Measurements from ENCODE around the gene SLC7A6OS. TPM values are rescaled to one million over a fixed set of nuclear protein-coding genes. Genes with fewer than 3 reads are reported as not detected.

SLC7A6OS gene
- total RNA-seq, 2 experiments from 2014 or later = 20.6 to 22.2 TPM

GRCh38 chr16:68250951-68251350 lies 59.8 kb downstream of the SLC7A6OS start:
- H3K27ac Mint-ChIP-seq = no peak overlapping the region
- H3K9me3 Mint-ChIP-seq = no peaks in the 10 kb centered on the region
- ChIA-PET CTCF (interaction anchor here (2.1 to 3.8 kb wide), 3 partner anchors 11 to 78 kb away, joined by 5 to 27 read pairs (median 13); partner anchors contain the start of gene SLC7A6), POLR2A (no interaction called here)
- no peaks in the 10 kb centered on the region for H3K27me3 Mint-ChIP-seq
- H3K36me3 Mint-ChIP-seq = peaks cover 16% of the 10 kb centered on the region
- no peak overlapping the region for H3K4me3 Mint-ChIP-seq
- no peak for DNase-seq
- intact Hi-C loops (cut with micrococcal nuclease) = no loop called here
- peaks cover 12% of the 10 kb centered on the region for H3K4me1 Mint-ChIP-seq (ENCODE audit: low read depth)

- Mint-ChIP-seq H3K4me1 (ENCODE audit: low read depth) (peaks cover 21% of the 10 kb centered on the region), H3K27me3 (no peaks in the 10 kb centered on the region), H3K9me3 (no peaks in the 10 kb centered on the region), H3K4me3 (no peak overlapping the region), H3K36me3 (peaks cover 16% of the 10 kb centered on the region), H3K27ac (no peak overlapping the region)
- POLR2A ChIA-PET = no interaction called here
- no peak for DNase-seq
- CTCF ChIA-PET = interaction anchor here (1.6 to 3.8 kb wide), 3 partner anchors 12 to 79 kb away, joined by 6 to 27 read pairs (median 6); partner anchors contain the start of gene SLC7A6
- intact Hi-C loops (cut with micrococcal nuclease) = no loop called here
Observed at GRCh38 chr16:68249371-68249770, 61.4 kb downstream of the SLC7A6OS start.

Other genes with a start within 250 kb of the SLC7A6OS start
- gene NFATC3, start 225.6 kb downstream of the SLC7A6OS start, total RNA-seq = 10 to 100 TPM; 83.4 to 85.2 TPM
- gene ESRP2, start 74.8 kb downstream of the SLC7A6OS start, total RNA-seq = under 1 TPM; 0.27 to 0.59 TPM
- gene PLA2G15, start 65.6 kb downstream of the SLC7A6OS start, total RNA-seq = 1 to 10 TPM; 8.0 to 8.7 TPM
- 10 to 100 TPM; 62.8 to 63.8 TPM for gene SLC7A6, start 46.4 kb downstream of the SLC7A6OS start, total RNA-seq
- 10 to 100 TPM; 60.4 to 62.8 TPM for gene PRMT7, start 73 bp upstream of the SLC7A6OS start, total RNA-seq
- gene SMPD3, start 137.6 kb upstream of the SLC7A6OS start, total RNA-seq = under 1 TPM; 0.07 to 0.12 TPM
- gene ZFP90, start 228.3 kb upstream of the SLC7A6OS start, total RNA-seq = 10 to 100 TPM; 36.6 to 40.2 TPM

Data from activated CD4-positive, alpha-beta memory T cell treated with anti-CD3 and anti-CD28 coated beads for 36 hours (primary cell).